NCI-H1417 treated with DMSO at 0.1 percent for 48 hours (cell line): ENCODE results near the gene AIF1L.

ENCODE experiments used
- DNase-seq: peaks from one replicate; lab custom pipeline; 2025; lab: John Stamatoyannopoulos, UW

The AIF1L gene

GRCh38 chr9:131096269-131097125, at the start of gene AIF1L:
Gene AIF1L, plus strand, starts transcription at chr9:131096531. Its CDS starts 99 bp downstream, at chr9:131096630.
- DNase-seq: no peak

- no peak for DNase-seq
These were observed 49.6 kb upstream of the AIF1L start for GRCh38 chr9:131046581-131047202.

GRCh38 chr9:131048332-131048731, 48.0 kb upstream of the AIF1L start:
- no peak for DNase-seq

DNA sequence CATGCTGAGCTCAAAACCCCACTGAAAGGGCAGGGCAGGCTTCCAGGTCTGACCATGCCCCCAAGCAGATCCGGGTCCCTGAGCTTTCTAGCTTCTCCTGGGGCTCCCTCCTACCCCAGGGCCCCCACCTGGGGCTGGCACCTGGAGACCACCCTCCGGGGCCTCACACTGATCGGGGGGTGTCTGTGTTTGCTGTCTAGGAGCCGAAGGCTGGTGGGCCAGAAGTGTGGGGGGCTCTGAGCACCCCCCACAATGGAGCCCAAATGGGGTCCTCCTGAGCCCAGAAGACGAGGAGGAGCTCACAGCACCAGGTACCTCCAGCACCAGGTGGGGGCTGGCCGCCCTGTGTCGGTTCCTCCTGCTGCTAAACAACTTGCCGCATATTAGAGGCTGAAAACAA, 47.5 kb upstream of the AIF1L start:
- DNase-seq: no peak

GRCh38 chr9:131049829-131050715, 46.3 kb upstream of the AIF1L start:
- no peak for DNase-seq

DNA sequence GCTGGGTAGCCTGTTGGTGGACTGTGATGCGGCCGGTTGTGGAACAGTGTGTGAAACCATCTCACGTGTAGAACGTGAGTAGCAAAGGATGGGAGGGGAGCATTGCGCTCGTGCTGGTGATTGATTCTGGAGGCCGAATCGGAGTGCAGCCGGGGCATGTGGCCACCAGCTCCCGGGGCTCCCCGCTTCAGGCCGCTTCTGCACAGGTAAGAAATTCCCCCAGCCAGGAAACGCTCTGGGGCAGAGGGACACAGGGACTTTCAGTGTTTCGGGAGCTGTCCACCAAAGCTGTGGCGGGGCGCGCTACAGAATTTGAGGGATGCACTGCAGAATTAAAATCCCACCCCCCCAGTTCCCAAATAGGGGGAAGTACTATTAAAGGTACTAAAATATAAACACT, 45.5 kb upstream of the AIF1L start:
- DNase-seq: no peak

- DNase-seq: no peak
These were observed 44.5 kb upstream of the AIF1L start for GRCh38 chr9:131051592-131052517.

DNA sequence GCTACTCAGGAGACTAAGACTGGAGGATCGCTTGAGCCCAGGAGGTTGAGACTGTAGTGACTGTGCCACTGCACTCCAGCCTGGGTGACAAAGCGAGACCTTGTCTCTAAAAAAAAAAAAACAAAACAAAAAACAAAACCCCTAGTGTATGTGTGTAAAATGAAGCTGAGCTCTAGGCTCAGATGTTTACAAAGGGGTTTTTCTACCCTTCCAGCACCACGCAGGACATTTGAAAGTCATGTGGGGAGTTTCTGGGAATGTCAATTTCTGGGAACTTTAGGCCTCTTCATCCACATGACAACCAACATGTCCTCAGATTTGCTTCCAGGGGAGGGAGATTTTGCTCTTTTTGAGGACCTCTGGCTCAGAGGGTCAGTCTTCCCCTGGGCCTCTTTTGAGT, 42.4 kb upstream of the AIF1L start:
- no peak for DNase-seq

DNA sequence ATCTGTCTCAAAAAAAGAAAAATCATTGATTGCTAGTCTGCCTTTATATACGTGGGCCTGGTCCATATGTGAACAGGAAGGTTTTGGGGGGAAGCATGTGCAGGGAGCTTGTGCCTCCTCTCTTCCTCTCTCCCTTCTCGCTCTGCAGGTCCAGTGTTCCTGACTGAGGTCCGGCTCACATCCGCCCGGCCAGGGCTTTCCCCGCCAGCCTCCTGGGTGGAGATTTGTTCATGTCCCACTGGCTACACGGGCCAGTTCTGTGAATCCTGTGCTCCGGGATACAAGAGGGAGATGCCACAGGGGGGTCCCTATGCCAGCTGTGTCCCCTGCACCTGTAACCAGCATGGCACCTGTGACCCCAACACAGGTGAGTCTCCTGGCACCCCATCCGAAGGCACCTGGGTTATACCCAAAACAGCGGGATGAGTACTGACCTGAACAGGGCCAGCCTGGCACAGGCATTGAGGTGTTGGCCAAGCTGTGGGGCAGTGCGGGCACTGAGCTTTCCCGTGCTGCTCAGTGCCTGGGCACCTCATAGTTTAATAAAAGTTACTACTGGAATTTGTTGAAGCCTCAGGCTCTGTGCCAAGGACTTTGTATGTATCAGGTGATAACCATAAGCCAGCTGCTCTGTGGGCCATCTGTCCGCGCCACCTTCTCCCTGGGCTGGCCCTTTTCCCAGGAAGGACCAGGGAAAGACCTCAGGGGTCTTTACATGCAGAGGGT, 39.4 kb upstream of the AIF1L start:
- DNase-seq: no peak

DNA sequence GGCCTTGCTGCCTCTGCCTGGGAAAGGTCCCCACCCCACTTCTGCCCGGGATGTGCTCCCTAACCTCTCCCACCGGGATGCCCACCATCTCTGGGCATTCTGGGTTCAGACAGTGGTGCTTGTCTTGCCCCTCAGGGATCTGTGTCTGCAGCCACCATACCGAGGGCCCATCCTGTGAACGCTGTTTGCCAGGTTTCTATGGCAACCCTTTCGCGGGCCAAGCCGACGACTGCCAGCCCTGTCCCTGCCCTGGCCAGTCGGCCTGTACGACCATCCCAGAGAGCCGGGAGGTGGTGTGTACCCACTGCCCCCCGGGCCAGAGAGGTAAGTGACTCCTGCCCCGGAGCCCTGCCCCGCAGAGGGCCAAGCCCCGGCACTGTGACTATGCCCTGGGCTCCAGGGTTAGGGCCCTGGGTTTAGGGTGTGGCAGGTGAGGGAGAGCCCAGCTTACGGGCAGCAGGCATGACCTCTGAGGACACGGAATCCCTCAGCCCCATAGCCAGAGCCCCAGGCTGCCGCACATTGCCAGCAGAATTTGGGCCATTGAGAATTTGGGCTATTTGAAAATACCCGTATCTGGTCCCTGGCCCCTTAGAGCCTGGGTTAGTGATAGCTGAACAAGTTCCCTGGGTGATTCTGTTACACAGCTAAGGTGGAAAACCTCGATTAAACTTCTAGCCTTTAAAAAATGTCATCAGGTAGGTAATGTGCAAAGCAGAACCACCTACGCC, 35.3 kb upstream of the AIF1L start:
- no peak for DNase-seq

DNA sequence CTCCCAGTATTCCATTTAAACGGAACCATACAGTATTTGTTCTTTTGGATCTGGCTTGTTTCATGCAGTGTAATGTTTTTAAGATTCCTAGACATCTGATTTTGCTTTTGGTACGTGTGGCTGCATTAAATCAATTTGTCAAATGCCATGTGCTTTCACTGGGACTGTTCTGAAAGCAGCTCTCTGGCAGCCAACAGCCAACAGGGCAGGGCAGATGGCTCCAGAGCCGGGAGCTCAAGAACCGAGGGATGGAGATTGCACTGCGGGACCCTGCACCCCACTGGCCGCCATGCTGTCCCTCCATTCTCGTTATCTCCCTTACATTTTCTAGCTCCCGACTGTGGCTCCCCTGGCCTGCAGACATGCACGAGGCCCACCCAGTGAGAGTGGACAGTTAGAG, 33.4 kb upstream of the AIF1L start:
- no peak for DNase-seq

- no peak for DNase-seq
These were observed 30.7 kb upstream of the AIF1L start for GRCh38 chr9:131065599-131065998.

GRCh38 chr9:131067625-131068024, 28.7 kb upstream of the AIF1L start:
- DNase-seq: no peak

DNA sequence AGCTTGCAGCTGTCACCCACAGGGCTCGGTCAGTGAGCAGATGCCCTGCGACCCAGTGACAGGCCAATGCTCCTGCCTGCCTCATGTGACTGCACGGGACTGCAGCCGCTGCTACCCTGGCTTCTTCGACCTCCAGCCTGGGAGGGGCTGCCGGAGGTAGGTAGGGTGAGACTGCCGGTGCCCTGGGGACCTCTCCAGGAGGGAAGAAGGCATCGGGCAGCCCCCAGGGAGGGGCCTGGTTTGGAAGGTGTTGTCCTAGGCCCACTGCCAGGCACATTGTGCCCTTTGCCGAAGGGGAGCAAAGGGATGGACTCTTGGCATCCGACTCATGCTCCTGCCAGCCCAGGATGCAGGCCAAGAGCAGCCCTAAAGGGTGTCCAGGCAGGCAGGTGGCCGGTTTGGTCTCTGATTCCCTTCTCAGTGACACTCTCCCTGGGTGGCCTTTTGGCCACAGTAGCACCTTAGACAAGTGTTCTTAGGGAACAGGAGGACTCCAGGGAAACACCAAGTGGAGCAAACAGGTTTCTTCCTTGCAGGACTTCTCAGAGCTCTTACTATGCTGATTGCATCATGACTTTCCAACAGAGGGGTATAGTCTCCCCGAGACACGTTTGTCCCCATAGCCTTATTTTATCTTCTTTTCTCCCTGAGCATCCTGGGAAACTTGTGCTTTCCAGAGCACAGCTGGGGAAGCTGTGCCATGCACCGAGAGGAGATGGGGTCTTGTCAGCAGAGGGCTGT, 28.1 kb upstream of the AIF1L start:
- no peak for DNase-seq

DNA sequence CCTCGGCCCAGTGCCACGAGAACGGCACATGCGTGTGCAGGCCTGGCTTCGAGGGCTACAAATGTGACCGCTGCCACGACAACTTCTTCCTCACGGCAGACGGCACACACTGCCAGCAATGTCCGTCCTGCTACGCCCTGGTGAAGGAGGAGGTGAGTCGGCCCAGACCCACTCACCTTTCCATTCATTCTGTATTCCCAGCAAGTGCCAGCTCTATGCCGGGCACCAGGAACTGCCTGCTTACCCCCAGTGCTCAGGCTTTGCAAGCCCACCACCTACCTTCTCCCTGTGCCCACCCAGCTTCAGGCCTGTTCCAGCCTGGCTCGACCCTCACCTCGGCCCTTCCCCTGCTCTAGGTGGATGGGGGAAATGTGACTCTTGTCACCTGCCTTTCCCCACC, 26.6 kb upstream of the AIF1L start:
- DNase-seq: no peak

GRCh38 chr9:131072107-131072870, 24.0 kb upstream of the AIF1L start:
- DNase-seq: no peak

- no peak for DNase-seq
These were observed 23.5 kb upstream of the AIF1L start for GRCh38 chr9:131072871-131073237.

DNA sequence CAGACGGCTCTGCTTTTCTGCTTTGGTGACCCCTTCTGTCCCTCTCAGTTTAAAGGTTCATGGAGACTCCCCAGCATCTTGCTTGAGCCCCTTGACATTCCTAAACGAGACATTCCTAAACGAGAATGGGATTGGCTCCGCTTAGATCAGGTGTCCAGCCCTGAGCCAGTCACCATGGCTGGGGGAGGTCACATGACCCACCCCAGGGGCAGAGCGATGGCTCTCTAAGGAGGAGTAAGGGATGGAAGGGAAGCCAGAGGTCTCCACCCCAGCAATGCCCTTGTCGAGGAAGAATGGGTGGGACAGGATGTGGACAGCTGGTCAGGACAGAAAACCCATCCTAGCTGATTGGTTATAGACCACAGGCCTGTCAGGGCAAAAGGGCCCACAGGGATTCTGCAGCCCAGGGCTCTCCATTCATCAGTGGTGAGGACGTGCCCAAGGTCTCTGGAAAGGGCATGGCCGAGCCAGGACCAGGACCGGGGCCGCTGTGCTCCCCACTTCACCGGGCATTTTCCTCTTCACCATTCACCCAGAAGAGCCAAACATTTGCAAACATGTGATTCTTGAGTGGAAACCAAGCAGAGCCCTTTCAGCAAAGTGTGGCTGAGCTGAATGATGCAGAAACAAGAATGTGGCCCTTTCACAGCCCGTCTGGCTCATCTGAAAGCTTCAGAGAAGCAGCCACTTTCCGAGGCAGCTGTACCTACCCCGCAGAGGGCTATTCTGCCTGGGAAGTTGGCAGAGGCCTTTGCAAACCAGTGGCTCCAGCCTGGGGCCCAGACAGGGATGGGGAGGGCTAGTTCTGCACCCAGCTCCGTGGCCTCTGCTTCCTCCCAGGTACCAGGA, 19.8 kb upstream of the AIF1L start:
- no peak for DNase-seq
